Osteoblast (primary cell): ENCODE data around the gene FAM98C. TPM values are rescaled to one million over a fixed set of nuclear protein-coding genes. Genes with fewer than 3 reads are reported as not detected.

Source experiments
- DNase-seq: peaks from one replicate; pipeline ENCODE4 v3.0.0; 2011; ENCODE audit warnings: low spot score, mixed read lengths; ENCODE audit not compliant: insufficient read length; ENCODE audit errors: missing footprints
- H2AFZ ChIP-seq: 2 replicates; pipeline ENCODE4 v1.6.0; 2011; ENCODE audit warnings: mild to moderate bottlenecking, low read length
- H3K27ac ChIP-seq: 2 replicates; pipeline ENCODE4 v1.5.1; 2011; ENCODE audit warnings: mild to moderate bottlenecking, low read depth, low read length, moderate library complexity
- H3K27me3 ChIP-seq: 2 replicates; pipeline ENCODE4 v1.6.0; 2012; ENCODE audit warnings: mild to moderate bottlenecking, control low read depth, inconsistent platforms, low read length, moderate library complexity; ENCODE audit not compliant: insufficient read depth
- H3K36me3 ChIP-seq: 2 replicates; pipeline ENCODE4 v1.5.1; 2011; ENCODE audit warnings: mild to moderate bottlenecking, low read length, control low read depth, moderate library complexity; ENCODE audit not compliant: insufficient read depth
- H3K4me1 ChIP-seq: 2 replicates; pipeline ENCODE4 v1.5.1; 2011; ENCODE audit warnings: mild to moderate bottlenecking, low read length, control low read depth, moderate library complexity; ENCODE audit not compliant: insufficient read depth
- H3K4me2 ChIP-seq: 2 replicates; pipeline ENCODE4 v1.6.0; 2011; ENCODE audit warnings: mild to moderate bottlenecking, low read length; ENCODE audit not compliant: insufficient read depth
- H3K4me3 ChIP-seq: fragments of 200-600 bp; sonication (generic); 3 replicates; pipeline ENCODE4 v1.5.1; 2012; ENCODE audit warnings: mild to moderate bottlenecking, low read length, inconsistent platforms; ENCODE audit not compliant: insufficient read depth
- H3K79me2 ChIP-seq: 2 replicates; pipeline ENCODE4 v1.6.0; 2012; ENCODE audit warnings: mild to moderate bottlenecking, low read length, control low read depth, inconsistent platforms; ENCODE audit not compliant: insufficient read depth
- H3K9me3 ChIP-seq: 2 replicates; pipeline ENCODE4 v1.5.1; 2011; ENCODE audit warnings: low read depth, low read length, control low read depth
- H4K20me1 ChIP-seq: 2 replicates; pipeline ENCODE4 v1.6.0; 2012; ENCODE audit warnings: mild to moderate bottlenecking, low read length, control low read depth; ENCODE audit not compliant: insufficient read depth
- CTCF ChIP-seq: IDR thresholded peaks from 2 replicates; pipeline ENCODE4 v1.5.1; 2011; ENCODE audit warnings: mild to moderate bottlenecking, low read depth, low read length, moderate library complexity; ENCODE audit errors: extremely low read depth
- total RNA-seq: library from RNA; depleted of rRNA; stranded (reverse); fragments of >200 nt; gene quantifications from 2 replicates; pipeline ENCODE4 v1.2.3, GENCODE V29; 2012

FAM98C gene
- total RNA-seq, 1 donor, result 14.1 TPM

- Histone ChIP-seq H4K20me1 (peaks cover 22% of the 10 kb centered on the region), H3K27me3 (no peaks in the 10 kb centered on the region), H3K79me2 (peaks cover 25% of the 10 kb centered on the region), H3K4me3 (no peak overlapping the region), H3K36me3 (peaks cover 28% of the 10 kb centered on the region), H3K9me3 (no peaks in the 10 kb centered on the region), H3K4me2 (peak overlapping the region; percentile 82), H3K27ac (no peak overlapping the region), H3K4me1 (peaks cover 13% of the 10 kb centered on the region), H2AFZ (no peak overlapping the region)
- TF ChIP-seq CTCF, result no peak
- DNase-seq, result peak; percentile 69
These were observed 16.5 kb upstream of the FAM98C start for GRCh38 chr19:38386300-38386970.

- Histone ChIP-seq H4K20me1 (peaks cover 18% of the 10 kb centered on the region), H3K9me3 (no peaks in the 10 kb centered on the region), H3K27ac (peak overlapping the region; percentile 37), H3K79me2 (peaks cover 23% of the 10 kb centered on the region), H3K4me2 (peak overlapping the region; percentile 82), H3K4me1 (peaks cover 16% of the 10 kb centered on the region), H3K36me3 (peaks cover 26% of the 10 kb centered on the region), H3K4me3 (peak overlapping the region; percentile 97), H2AFZ (peak overlapping the region; percentile 65), H3K27me3 (no peaks in the 10 kb centered on the region)
- peak; percentile 93 for DNase-seq
- TF ChIP-seq CTCF, result no peak
These were observed 15.8 kb upstream of the FAM98C start for GRCh38 chr19:38386971-38387549.

GRCh38 chr19:38387550-38388348 lies 15.1 kb upstream of the FAM98C start, which contains the start of gene GGN:
Gene GGN (minus strand): TSS chr19:38388034. CDS start chr19:38387261, 773 bp downstream.
- Histone ChIP-seq H3K27ac (peak within 1 kb of the TSS; percentile 82), H3K27me3 (no peaks in the 10 kb centered on the region), H3K36me3 (peaks cover 28% of the 10 kb centered on the region), H4K20me1 (peaks cover 15% of the 10 kb centered on the region), H2AFZ (peak within 1 kb of the TSS; percentile 82), H3K79me2 (peaks cover 23% of the 10 kb centered on the region), H3K4me1 (peaks cover 23% of the 10 kb centered on the region), H3K4me3 (peak within 1 kb of the TSS; percentile 97), H3K4me2 (peak within 1 kb of the TSS; percentile 94), H3K9me3 (no peaks in the 10 kb centered on the region)
- peak; percentile 100 for DNase-seq
- TF ChIP-seq CTCF, result no peak
